Sigmoid colon (tissue), 7 donors: ENCODE measurements around the gene ARL8A. TPM values are rescaled to one million over a fixed set of nuclear protein-coding genes. Genes with fewer than 3 reads are reported as not detected.

Source experiments
- DNase-seq: peaks from one replicate; pipeline ENCODE4 v3.0.0-alpha.2; 2019
- H3K27ac ChIP-seq, 4 donors: fragments of 200-600 bp; sonication (generic); one replicate each; pipeline ENCODE4 v1.5.1; 2016 to 2019; ENCODE audit warnings: mild to moderate bottlenecking in 1 of 4
- H3K27me3 ChIP-seq, 3 donors: fragments of 200-600 bp; sonication (generic); one replicate each; pipeline ENCODE4 v1.5.1; 2019; ENCODE audit warnings: mild to moderate bottlenecking in 1 of 3
- H3K36me3 ChIP-seq, 4 donors: fragments of 200-600 bp; sonication (generic); one replicate each; pipeline ENCODE4 v1.5.1; 2016 to 2019
- H3K4me1 ChIP-seq, 4 donors: fragments of 200-600 bp; sonication (generic); one replicate each; pipeline ENCODE4 v1.5.1; 2017 to 2019
- H3K4me3 ChIP-seq, 4 donors: fragments of 200-600 bp; sonication (generic); one replicate each; pipeline ENCODE4 v1.5.1; 2017 to 2019; ENCODE audit warnings: mild to moderate bottlenecking in 2 of 4, moderate library complexity in 1 of 4
- H3K9me3 ChIP-seq, 4 donors: fragments of 200-600 bp in 3 of 4; sonication (generic) in 3 of 4; one replicate each; pipeline versions ENCODE4 v1.5.1 to v1.6.1; 2013 to 2019
- CTCF ChIP-seq, 4 experiments: fragments of 450-650 bp in 3 of 4; fragments of 200-600 bp in 1 of 4; IDR thresholded peaks; one replicate each; pipeline ENCODE4 v1.5.1; 2016 to 2019; ENCODE audit warnings: antibody characterized with exemption in 4 of 4, mild to moderate bottlenecking in 3 of 4, moderate library complexity in 2 of 4
- EP300 ChIP-seq, 4 donors: sonication (generic); formaldehyde crosslinking; IDR thresholded peaks; one replicate each; pipeline ENCODE4 v1.6.1; 2017; ENCODE audit warnings: antibody characterized with exemption in 4 of 4
- POLR2A ChIP-seq, 2 donors: fragments of 450-650 bp; IDR thresholded peaks; one replicate each; pipeline ENCODE4 v1.6.1; 2016; ENCODE audit warnings: antibody characterized with exemption in 2 of 2, mild to moderate bottlenecking in 2 of 2, moderate library complexity in 2 of 2
- POLR2AphosphoS5 ChIP-seq, 4 donors: sonication (generic); formaldehyde crosslinking; IDR thresholded peaks; one replicate each; pipeline ENCODE4 v1.6.1; 2017; ENCODE audit warnings: antibody characterized with exemption in 4 of 4
- WGBS, 2 donors: extraction: QIAGEN DNeasy Blood & Tissue Kit; methylation state at CpG; one replicate each; pipeline ENCODE4 v1.1.7; 2013; 5-methylcytosine and 5-hydroxymethylcytosine counted together
- intact Hi-C: fragments of 100-400 bp; cut with DNase I; formaldehyde crosslinking; loops from one replicate; pipeline ENCODE4 v1.15.1; 2023
- polyA plus RNA-seq, 3 donors: library from polyadenylated mRNA; stranded (reverse); fragments of 200-250 nt; gene quantifications; one replicate each; pipeline ENCODE4 v1.2.3, GENCODE V29; 2013
- total RNA-seq, 4 donors: library from RNA; depleted of rRNA; stranded (reverse); fragments of >200 nt; gene quantifications; one replicate each; pipeline ENCODE4 v1.1.0, GENCODE V29; 2016
- donor health status: healthy with polysubstance abuse.
- donor health status: Bipolar disorder and iron deficiency.
- donor health status: healthy.

Gene ARL8A
- total and polyA plus RNA-seq, 7 donors: 13.8 to 29.0 (median 22.4) TPM

GRCh38 chr1:202162047-202162417 is 17.5 kb upstream of the ARL8A start:
- H3K4me3 ChIP-seq: no peak overlapping the region
- no peak for TF ChIP-seq EP300 (IDR thresholded peaks at IDR 0.05)
- TF ChIP-seq CTCF (IDR thresholded peaks at IDR 0.05): no peak
- no peak for TF ChIP-seq POLR2A (IDR thresholded peaks at IDR 0.05)
- no peak for TF ChIP-seq POLR2AphosphoS5 (IDR thresholded peaks at IDR 0.05)
- H3K9me3 ChIP-seq: no peaks in the 10 kb centered on the region
- H3K27ac ChIP-seq: no peak overlapping the region
- WGBS, 2 donors: 54 to 73% methylated on average over 4 of the region's 4 CpGs
- no peaks in the 10 kb centered on the region for H3K4me1 ChIP-seq
- H3K36me3 ChIP-seq: no peaks in the 10 kb centered on the region
- no peak for DNase-seq
- H3K27me3 ChIP-seq: no peaks in the 10 kb centered on the region
- intact Hi-C loops: no loop called here

- Histone ChIP-seq H3K4me1 (no peaks in the 10 kb centered on the region), H3K27me3 (no peaks in the 10 kb centered on the region), H3K4me3 (no peak overlapping the region), H3K27ac (no peak overlapping the region), H3K36me3 (no peaks in the 10 kb centered on the region), H3K9me3 (no peaks in the 10 kb centered on the region)
- DNase-seq: no peak
- TF ChIP-seq EP300 (IDR thresholded peaks at IDR 0.05) (no peak), POLR2A (IDR thresholded peaks at IDR 0.05) (no peak)
- WGBS, 2 donors: 52 to 80% methylated on average over 22 of the region's 22 CpGs
- intact Hi-C loops: no loop called here
These were observed 16.9 kb upstream of the ARL8A start for GRCh38 chr1:202161151-202162046.

GRCh38 chr1:202160377-202160940 is 15.9 kb upstream of the ARL8A start, which contains the start of gene PTPN7:
PTPN7 (minus strand) TSS chr1:202160602; CDS start chr1:202159402, 1,200 bp downstream.
- DNase-seq: no peak
- Histone ChIP-seq H3K27me3 (no peaks in the 10 kb centered on the region), H3K9me3 (no peaks in the 10 kb centered on the region), H3K36me3 (no peaks in the 10 kb centered on the region), H3K4me3 (peak within 1 kb of the TSS in 2 of 4 donors; percentile 8 to 25), H3K4me1 (no peaks in the 10 kb centered on the region), H3K27ac (peak within 1 kb of the TSS in 1 of 4 donors; percentile 3)
- no peak for TF ChIP-seq EP300 (IDR thresholded peaks at IDR 0.05)
- no peak for TF ChIP-seq POLR2AphosphoS5 (IDR thresholded peaks at IDR 0.05)
- TF ChIP-seq CTCF (IDR thresholded peaks at IDR 0.05): no peak
- no peak for TF ChIP-seq POLR2A (IDR thresholded peaks at IDR 0.05)
- intact Hi-C loops: no loop called here
- WGBS, 2 donors: 42 to 73% methylated on average over 17 of the region's 17 CpGs

GRCh38 chr1:202159534-202160371 is 15.2 kb upstream of the ARL8A start:
- Histone ChIP-seq H3K9me3 (no peaks in the 10 kb centered on the region), H3K4me1 (no peaks in the 10 kb centered on the region), H3K27ac (peak overlapping the region in 1 of 4 donors; percentile 3), H3K36me3 (no peaks in the 10 kb centered on the region), H3K27me3 (no peaks in the 10 kb centered on the region), H3K4me3 (peak overlapping the region in 2 of 4 donors; percentile 8 to 25)
- TF ChIP-seq POLR2AphosphoS5 (IDR thresholded peaks at IDR 0.05) (no peak), POLR2A (IDR thresholded peaks at IDR 0.05) (no peak), CTCF (IDR thresholded peaks at IDR 0.05) (no peak), EP300 (IDR thresholded peaks at IDR 0.05) (no peak)
- intact Hi-C loops: no loop called here
- no peak for DNase-seq
- WGBS, 2 donors: 56 to 84% methylated on average over 16 of the region's 16 CpGs
